Measurements from ENCODE around the gene CHML.
"Not testable (repeated sequence)": the region's sequence is repeated elsewhere in the genome, so short reads cannot be mapped to it uniquely, and the experiment has no call there.

CHML gene

DNA sequence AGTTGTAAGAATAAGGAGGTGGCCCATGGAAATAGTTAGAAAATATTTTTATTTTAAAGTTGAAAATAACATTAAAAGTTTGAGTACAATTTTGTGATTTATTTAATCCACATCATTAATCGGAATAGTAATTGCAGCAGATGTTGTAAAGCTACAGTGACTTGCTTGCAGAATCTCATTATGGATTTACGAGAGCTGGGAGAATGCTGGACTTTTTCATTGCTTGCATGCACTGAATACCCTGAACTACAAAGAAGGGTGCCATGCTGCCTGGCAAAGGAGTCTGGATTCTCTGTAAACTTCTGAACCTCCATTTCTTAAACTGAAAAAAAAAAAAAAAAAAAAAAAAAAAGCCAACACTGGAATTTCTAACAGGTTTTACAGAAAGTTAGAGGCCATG lies 38.4 kb upstream of the CHML start:
- H3K27ac ChIP-seq, result no peak overlapping the region
- TF ChIP-seq ZFX (IDR thresholded peaks at IDR 0.05; ENCODE audit: borderline replicate concordance), result no peak
- TF ChIP-seq, protein P1, sequence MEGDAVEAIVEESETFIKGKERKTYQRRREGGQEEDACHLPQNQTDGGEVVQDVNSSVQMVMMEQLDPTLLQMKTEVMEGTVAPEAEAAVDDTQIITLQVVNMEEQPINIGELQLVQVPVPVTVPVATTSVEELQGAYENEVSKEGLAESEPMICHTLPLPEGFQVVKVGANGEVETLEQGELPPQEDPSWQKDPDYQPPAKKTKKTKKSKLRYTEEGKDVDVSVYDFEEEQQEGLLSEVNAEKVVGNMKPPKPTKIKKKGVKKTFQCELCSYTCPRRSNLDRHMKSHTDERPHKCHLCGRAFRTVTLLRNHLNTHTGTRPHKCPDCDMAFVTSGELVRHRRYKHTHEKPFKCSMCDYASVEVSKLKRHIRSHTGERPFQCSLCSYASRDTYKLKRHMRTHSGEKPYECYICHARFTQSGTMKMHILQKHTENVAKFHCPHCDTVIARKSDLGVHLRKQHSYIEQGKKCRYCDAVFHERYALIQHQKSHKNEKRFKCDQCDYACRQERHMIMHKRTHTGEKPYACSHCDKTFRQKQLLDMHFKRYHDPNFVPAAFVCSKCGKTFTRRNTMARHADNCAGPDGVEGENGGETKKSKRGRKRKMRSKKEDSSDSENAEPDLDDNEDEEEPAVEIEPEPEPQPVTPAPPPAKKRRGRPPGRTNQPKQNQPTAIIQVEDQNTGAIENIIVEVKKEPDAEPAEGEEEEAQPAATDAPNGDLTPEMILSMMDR (IDR thresholded peaks at IDR 0.05), result no peak

DNA sequence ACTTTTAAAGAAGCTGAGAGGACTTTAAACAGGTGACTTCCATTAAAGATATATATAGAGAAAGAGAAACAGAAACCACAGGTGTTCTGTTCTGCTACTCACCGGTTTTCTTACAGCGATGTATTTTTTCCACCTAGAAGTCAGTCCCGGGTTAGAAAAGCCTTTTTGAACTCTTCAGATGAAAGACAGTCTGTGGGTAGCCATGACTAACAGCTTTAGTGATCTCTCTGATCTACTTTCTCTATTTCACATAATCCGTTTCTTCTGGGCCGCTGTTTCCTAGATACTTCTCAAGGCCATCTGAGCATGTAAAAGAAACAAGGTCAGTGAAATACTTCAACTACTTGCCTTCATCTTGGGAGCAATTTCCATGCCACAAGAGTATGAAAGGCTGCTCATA lies 37.0 kb upstream of the CHML start:
- no peak overlapping the region for H3K27ac ChIP-seq
- TF ChIP-seq ZFX (IDR thresholded peaks at IDR 0.05; ENCODE audit: borderline replicate concordance), result no peak
- TF ChIP-seq, protein P1 (IDR thresholded peaks at IDR 0.05), result no peak

DNA sequence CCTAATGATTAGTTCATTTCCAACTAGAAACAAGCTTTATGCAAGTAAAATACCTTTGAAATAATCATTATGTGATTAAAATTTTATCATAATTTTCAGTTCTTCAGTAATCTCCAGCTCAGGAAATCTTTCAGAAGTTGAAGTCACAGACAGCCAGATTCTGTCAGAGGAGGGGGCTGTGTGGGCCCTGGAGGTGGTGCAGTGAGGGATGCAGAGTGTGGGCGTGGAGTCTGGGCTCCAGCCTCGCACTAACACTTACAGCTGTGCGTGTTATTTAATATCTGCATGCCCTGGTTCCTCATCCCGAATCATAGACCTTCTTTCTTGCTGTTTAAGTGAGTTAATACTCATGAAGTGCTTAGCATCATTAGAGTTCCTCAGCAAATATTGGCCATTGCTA lies 35.8 kb upstream of the CHML start:
- no peak overlapping the region for H3K27ac ChIP-seq
- no peak for TF ChIP-seq ZFX (IDR thresholded peaks at IDR 0.05; ENCODE audit: borderline replicate concordance)
- TF ChIP-seq, protein P1 (IDR thresholded peaks at IDR 0.05), result no peak

DNA sequence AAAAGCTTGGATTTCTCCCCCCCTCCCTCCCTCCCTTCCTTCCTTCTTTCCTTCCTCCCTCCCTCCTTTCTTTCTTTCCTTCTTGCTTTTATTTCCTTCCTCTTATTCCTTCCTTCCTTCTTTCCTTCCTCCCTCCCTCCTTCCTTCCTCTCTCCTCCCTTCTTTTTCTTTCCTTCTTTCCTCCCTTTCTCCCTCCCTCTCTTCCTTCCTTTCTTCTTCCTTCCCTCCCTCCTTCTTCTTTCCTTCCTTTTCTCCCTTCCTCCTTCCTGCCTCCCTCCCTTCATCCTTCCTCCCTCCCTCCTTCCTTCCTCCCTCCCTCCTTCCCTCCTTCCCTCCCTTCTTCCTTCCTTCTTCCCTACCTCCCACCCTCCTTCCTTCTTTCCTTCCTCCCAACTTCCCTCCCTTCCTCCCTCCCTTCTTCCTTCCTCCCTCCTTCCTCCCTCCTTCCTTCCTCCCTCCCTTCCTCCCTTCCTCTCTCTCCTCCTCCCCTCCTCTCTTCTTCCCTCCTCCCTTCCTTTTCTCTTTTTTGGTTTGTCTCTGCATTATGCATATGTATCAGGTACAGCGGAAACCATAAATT lies 34.7 kb upstream of the CHML start:
- no peak for TF ChIP-seq ZFX (IDR thresholded peaks at IDR 0.05; ENCODE audit: borderline replicate concordance)
- TF ChIP-seq, protein P1 (IDR thresholded peaks at IDR 0.05), result no peak
- no peak overlapping the region for H3K27ac ChIP-seq

DNA sequence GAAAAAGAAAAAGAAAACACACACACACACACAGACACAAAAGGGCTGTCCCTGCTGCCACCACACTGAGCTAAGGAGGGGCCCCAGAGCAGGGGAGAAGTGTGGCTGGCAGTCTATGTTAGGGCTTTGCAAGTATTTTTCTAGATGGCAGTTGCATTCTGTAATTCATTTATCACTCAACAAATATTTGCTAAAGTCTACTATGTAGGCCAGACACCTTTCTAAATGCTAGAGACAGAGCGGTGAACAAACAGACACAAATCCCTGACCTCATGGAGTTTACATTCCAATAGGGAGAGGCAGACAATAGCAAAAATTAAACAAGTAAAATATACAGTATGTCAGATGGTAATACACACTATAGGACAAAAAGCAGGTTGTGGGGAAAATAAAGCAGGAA lies 32.1 kb upstream of the CHML start:
- TF ChIP-seq, protein P1 (IDR thresholded peaks at IDR 0.05), result no peak
- no peak for TF ChIP-seq ZFX (IDR thresholded peaks at IDR 0.05; ENCODE audit: borderline replicate concordance)
- no peak overlapping the region for H3K27ac ChIP-seq

DNA sequence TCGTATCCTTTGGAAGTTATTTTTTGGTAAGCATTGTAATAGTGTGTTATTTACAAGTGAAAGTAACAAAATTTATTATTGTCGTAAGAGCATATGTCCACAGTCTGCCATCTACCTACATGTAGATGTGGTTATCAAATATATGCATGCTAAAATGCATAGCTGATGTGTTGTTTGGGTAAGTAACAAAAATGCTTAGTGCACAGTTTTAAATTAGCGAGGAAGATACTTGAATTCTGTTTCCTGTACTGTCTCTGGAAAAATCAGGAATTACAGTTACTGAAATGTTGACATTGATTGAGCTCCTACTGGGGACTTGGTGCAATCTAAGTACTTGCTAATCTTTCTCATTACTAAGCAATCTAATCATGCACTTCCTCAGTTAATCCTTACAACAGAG lies 26.2 kb upstream of the CHML start:
- TF ChIP-seq, protein P1 (IDR thresholded peaks at IDR 0.05), result no peak
- no peak for TF ChIP-seq ZFX (IDR thresholded peaks at IDR 0.05; ENCODE audit: borderline replicate concordance)
- H3K27ac ChIP-seq, result no peak overlapping the region

DNA sequence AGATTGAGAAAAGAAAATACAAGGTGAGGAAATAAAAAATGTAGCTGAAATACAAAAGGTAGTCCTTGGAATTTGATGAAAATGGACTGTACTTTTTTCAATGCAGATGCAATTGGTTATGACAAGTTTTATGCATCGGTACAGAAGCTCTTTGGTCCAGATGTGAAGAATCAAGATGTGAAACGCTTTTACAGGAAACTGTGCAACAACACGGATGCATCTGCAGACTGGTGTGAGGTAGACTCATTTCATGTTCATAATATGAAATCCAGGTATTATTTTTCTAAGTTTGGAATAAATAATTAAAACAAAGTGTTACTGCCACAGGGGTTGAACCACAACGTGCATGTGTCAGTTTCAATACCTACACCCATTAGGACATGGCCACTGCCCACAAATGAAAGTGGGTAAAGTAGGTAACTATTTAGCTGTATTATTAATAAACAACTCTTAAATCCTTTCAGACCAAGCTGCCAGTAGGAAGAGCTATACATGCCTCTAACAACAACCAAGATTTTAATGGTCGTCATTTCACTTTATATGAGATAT lies 20.3 kb upstream of the CHML start:
- no peak for TF ChIP-seq ZFX (IDR thresholded peaks at IDR 0.05; ENCODE audit: borderline replicate concordance)
- TF ChIP-seq, protein P1 (IDR thresholded peaks at IDR 0.05), result no peak
- no peak overlapping the region for H3K27ac ChIP-seq

DNA sequence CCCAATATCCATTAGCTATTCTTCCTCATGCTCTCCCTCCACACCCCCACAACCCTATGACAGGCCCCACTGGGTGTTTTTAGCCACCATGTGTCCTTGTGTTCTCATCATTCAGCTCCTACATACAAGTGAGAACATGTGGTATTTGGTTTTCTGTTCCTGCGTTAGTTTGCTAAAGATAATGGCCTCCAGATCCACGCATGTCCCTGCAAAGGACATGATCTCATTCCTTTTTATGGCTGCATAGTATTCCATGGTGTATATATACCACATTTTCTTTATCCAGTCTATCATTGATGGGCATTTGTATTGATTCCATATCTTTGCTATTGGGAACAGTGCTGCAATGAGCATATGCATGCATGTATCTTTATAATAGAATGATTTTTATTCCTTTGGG lies 18.8 kb upstream of the CHML start:
- not testable (repeated sequence) for H3K27ac ChIP-seq

Data from 22Rv1 (cell line).